NCI-H748 (cell line): Measurements from ENCODE around the gene ADAM23.

Experiments
- DNase-seq: peaks from one replicate; lab custom pipeline; 2025; ENCODE audit not compliant: unreplicated experiment; lab: John Stamatoyannopoulos, UW

The ADAM23 gene

GRCh38 chr2:206562375-206562774, 119.0 kb downstream of the ADAM23 start:
- DNase-seq = no peak

DNA sequence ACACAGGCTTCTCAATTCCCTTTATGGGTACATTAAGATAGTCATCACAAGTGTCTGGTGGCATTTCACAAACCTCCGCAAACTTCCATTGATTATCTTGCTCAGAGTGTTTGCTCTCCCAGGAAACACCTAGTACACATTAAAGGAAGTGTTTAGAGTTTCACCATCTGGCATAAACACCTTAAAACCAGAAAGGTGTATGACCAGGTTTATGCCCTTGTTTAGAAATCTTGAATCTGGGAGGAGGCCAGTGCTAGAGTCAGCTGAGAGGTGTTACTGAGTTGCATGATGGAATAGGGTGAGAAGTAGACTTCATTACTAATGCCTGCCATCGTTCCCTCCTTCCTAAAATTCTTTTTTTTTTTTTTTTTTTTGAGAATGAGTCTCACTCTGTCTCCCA, 120.0 kb downstream of the ADAM23 start:
- DNase-seq = no peak

DNA sequence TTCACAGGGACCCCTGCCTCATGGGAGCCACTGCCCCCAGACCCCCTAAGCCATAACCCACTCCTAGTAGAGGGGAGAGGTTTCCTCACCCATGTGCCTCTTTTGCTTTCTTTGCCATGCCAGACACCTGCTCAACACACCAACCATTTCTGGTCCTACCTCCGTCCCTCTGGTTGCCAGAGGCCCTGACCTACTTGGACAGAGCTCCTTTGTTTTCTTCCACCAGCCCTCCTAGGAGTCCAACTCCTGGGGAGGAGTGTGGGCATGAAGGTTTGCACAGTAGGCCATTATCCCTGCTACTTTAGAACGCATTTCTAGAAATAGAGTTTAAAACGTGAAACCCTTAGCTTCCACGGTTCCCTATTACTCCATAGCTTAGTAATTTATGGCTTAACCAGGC, 122.3 kb downstream of the ADAM23 start:
- DNase-seq = no peak

GRCh38 chr2:206569470-206569869, 126.1 kb downstream of the ADAM23 start:
- DNase-seq = no peak

DNA sequence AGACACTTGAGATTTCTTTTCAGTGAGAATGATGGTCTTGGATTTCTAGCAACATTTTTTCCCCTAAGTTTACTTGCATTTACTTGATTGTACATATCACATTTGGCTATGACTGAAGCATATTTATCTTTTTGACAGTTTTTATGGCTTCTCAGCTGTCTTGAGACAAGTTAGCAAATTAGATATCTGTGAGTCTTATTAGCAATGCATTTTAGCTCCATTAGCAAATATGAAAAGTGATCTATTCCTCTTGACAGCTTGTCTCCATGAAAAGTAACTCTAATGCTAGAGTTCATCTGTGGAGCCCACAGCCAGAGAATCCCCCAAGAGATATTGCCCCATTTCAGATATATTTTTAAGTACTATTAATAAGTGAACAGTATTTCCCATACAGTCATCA, 126.9 kb downstream of the ADAM23 start:
- no peak for DNase-seq

- DNase-seq = no peak
Observed at GRCh38 chr2:206572725-206573124, 129.4 kb downstream of the ADAM23 start.

DNA sequence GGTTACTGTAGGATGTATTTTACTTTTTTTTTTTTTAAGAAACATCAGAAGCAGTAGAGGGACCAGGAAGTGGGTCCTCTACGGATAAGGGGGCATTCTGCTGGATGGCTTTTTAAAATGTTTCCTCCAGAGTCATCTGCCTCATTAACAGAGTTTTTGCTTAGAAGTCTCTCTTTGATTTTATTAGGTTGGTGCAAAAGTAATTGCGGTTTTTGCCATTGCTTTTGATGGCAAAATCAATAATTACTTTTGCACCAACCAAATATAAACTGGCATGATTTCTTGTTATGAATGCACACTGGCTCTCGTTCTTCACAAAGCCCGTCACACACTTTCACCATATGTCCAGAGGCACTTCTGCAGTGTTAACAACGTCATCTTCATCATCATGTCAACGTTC, 130.5 kb downstream of the ADAM23 start:
- DNase-seq = no peak

GRCh38 chr2:206584323-206585116, 141.2 kb downstream of the ADAM23 start:
- no peak for DNase-seq

- no peak for DNase-seq
Observed at GRCh38 chr2:206585335-206585734, 142.0 kb downstream of the ADAM23 start.

GRCh38 chr2:206586609-206587008, 143.3 kb downstream of the ADAM23 start:
- DNase-seq = no peak

- DNase-seq = no peak
Observed at GRCh38 chr2:206597717-206598218, 154.4 kb downstream of the ADAM23 start.

DNA sequence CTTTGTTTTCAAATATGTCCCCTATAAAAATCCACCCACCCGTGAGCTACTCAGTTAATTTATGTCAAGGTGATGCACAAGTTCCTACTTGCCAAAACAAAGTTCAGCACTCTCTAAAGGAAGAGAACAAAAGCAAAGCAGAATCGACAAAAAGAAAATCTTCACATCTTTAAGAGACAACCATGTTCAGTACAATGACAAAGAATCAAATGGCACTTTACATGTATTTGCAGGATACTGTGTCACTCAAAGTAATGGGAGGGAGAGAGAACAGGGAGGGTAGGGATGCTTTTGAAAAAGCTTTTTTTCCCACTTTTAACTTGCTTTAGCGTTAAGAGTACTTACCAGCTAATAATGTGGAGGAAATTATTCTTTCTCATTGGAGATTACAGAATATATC, 159.9 kb downstream of the ADAM23 start:
- no peak for DNase-seq

DNA sequence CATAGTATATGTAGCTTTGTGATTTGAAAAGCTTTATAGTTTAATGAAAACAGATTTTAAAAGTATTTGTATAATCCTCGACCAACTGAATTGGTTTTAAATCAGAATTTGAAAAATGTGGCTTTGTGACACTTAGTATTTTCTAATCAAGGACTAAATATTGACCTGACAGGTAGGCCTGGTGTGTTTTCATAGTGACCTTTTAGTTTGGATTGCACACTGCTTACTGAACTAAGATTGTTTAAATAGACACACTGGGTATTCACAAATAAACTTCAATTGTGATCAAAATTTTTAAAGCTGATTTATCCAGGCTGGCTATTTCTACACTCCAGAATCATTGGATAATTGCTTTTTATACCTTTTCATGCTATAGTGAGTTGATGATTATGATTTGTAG, 167.1 kb downstream of the ADAM23 start:
- no peak for DNase-seq

- no peak for DNase-seq
Observed at GRCh38 chr2:206611191-206611590, 167.9 kb downstream of the ADAM23 start.

GRCh38 chr2:206611736-206612135, 168.4 kb downstream of the ADAM23 start:
- DNase-seq = no peak

DNA sequence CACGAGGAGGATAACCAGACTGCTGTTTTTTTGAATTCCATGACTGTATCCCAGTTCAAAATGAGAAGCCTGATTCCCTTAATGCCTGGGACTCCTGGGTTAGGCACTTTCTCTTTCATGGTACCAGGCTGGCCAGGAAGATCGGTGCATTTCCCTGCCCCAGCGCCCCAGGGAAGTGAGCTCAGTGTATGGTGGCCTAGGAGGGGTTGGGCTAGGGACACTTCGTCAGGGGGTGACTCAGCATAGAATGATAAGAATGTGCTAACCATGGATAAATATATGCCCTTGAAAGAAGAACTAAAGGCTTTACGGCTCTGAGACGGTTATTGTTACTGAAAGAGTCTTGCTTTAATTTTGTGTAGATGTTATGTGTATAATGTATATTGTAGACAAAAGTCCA, 171.5 kb downstream of the ADAM23 start:
- DNase-seq = no peak

DNA sequence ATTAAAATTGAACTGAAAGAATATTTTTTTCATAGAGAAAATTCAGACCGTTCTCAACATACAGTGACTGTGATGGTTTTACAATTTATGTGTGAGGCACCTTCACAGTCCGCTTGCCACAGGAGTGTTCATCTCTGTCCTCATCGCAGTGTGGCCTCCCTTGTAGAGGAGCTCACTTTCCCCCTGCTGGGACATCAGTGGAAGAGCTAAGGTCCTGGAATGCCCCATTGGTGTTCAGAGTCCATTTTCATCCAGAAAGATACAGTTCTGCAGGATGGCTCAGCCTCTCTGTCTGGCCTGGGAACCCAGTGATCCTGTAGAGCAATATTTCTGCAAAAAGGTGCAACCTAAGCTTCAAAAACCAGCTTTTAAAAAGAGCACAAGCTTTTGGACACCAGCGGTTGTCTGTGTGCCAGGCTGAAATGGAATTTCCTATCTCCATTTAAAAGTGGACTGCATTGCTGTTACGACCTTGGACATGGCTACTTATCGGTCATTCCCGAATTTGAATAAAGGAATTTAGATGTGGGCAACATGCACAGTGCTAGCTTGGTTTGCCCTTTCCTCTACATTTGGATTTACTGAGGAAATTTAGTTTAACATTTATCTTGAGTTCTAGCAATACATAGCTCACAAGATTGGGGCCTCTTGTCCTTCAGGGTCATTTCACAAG, 172.2 kb downstream of the ADAM23 start:
- DNase-seq = no peak

GRCh38 chr2:206616151-206616550, 172.8 kb downstream of the ADAM23 start:
- no peak for DNase-seq

DNA sequence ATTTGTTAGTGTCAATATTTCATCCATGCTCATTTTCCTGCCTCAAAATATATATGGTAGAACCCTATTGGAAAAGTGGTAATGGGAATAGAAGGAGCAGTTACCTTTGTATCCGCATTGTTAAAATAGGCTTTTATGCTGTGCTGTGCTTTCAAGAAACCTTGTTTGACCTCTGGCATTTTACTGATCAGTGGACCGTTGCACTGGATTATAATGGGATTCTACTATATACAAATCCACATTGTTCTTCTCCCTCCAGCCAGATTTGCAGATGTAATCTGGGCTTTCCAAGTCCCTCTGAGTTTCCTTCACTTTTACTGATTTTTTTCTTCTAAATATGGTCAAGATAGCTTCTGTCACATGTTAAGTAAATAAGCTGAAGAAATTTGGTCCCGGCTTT, 175.7 kb downstream of the ADAM23 start:
- no peak for DNase-seq

GRCh38 chr2:206626108-206626507, 182.8 kb downstream of the ADAM23 start:
- DNase-seq = no peak

DNA sequence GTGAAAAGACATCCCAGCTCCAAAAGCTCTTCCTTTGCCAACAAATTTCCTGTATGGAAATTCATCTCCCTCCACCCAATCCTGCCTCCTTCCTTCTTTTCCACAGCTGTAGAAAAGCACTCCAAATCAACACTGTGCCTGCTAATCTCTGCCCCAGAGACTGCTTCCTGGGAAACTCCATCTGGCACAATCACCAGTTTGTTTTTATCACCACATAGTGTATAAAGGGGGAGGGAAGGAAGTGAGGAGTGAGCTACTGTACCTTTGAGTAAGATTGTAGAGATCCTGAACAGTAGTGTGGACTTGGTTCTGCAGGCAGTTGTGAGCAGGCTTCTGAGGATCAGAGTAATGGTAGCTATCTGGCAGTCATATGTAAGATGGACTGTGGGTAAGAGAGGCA, 184.3 kb downstream of the ADAM23 start:
- no peak for DNase-seq

DNA sequence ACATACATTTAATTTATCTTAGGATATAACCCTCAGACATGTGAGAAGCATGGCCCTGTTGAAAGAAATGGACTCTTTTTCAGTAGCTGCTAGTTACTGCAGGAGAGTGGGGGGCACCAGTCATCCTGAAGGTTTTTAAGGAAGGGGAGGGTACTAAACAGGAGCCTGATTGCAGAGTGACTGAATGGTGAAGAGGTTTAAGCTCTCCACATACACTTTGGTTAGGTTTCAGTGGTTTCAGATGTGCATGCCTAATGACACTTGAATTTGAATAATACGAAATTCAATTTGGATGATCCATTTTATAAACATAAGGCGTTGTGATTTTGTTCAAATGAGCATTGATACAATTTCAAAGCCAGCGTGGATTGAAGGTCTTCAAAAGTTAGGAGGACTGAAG, 188.0 kb downstream of the ADAM23 start:
- DNase-seq = no peak

DNA sequence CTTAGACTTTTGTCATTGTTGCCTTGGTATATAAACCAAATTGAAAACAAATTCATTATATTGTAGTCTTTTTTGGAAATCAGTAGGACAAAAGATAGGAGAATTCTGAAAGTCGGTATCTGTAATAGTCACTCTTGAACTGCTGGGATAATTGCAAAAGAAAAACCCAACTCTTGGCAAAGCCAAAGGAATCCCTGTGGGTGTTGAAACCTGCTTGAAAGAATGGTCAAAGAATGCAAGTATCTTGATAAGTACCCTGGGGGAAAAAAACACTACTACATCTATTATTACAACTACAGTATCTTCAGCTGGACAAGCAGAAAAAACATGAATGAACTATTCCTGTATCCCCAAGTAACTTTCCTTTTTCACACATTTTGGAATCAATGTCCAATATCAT, 191.7 kb downstream of the ADAM23 start:
- DNase-seq = no peak
